Measurements from ENCODE around the gene MAN1C1.

Gene MAN1C1

DNA sequence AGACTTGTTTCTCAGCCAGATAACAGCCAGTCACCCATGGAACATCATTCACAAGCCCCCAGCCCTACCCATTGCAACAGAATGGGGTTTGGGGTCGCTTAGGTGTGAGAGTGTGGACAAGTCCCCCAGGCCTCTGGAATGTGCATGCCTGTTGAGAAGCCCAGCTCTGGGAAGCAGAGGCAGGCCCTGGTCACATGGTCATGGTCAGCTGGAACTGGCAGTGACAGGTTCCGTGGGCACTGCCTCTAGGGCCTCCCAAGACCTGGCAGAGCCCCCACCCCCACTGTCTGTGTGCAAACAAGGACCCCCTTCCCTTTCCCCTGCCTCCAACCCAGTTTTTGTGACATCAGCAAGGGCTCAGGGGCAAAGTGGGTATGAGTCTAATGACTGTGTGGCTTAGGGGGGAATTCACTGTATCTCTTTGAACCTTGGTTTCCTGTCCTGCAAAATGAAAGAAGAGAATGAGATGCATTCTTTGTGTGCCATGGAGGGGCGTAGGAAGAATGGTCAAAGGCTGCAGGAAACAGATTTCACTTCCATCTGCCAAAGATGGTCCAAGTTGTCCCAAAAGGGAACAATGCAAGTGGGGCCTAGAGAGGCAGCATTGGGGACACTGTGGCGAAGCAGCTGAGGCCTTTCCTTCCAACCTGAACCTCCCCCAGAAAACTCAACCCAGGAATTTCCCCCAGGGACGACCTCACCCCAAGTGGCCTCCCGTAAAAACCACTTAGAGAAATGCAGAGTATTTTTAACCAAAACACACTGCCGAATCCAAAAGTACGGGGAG is 148.7 kb downstream of the MAN1C1 start:
- DNase-seq (ENCODE audit: extremely low read depth, low read depth), result no peak
- TF ChIP-seq, protein P1, sequence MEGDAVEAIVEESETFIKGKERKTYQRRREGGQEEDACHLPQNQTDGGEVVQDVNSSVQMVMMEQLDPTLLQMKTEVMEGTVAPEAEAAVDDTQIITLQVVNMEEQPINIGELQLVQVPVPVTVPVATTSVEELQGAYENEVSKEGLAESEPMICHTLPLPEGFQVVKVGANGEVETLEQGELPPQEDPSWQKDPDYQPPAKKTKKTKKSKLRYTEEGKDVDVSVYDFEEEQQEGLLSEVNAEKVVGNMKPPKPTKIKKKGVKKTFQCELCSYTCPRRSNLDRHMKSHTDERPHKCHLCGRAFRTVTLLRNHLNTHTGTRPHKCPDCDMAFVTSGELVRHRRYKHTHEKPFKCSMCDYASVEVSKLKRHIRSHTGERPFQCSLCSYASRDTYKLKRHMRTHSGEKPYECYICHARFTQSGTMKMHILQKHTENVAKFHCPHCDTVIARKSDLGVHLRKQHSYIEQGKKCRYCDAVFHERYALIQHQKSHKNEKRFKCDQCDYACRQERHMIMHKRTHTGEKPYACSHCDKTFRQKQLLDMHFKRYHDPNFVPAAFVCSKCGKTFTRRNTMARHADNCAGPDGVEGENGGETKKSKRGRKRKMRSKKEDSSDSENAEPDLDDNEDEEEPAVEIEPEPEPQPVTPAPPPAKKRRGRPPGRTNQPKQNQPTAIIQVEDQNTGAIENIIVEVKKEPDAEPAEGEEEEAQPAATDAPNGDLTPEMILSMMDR (IDR thresholded peaks at IDR 0.05; ENCODE audit: low read depth, low read length), result no peak

DNA sequence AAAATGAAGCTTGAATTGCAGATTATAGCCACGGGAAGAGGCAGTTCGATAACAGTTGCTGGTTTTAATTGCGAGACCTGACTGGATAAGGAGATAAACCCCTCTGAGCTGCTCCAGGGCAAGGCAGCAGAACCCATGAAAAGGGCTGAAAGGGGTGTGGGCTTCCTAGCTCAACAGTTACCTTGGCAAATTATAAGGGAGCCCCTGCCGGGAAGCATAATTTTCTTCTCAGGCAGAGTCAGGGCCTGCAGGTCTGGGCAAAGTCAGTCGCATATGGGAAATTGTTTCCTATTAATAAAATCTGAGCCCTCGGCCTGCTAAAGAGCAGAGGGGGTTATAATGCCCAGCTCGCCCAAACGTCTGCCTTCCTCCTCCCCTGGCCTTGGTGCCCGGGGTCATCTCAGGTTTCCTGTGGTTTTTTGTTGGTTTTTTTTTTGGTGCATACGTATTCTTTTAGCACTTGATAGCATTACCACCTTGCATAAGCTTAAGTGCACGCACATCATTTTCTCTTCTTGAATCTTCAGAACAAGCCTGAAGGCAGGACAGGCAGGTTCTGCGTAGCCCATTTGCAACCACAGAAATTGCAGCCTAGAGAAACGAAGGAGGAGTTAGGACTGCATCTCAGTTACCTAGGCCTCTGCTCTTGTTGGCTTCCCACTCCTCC is 149.5 kb downstream of the MAN1C1 start:
- DNase-seq (ENCODE audit: extremely low read depth, low read depth), result no peak

DNA sequence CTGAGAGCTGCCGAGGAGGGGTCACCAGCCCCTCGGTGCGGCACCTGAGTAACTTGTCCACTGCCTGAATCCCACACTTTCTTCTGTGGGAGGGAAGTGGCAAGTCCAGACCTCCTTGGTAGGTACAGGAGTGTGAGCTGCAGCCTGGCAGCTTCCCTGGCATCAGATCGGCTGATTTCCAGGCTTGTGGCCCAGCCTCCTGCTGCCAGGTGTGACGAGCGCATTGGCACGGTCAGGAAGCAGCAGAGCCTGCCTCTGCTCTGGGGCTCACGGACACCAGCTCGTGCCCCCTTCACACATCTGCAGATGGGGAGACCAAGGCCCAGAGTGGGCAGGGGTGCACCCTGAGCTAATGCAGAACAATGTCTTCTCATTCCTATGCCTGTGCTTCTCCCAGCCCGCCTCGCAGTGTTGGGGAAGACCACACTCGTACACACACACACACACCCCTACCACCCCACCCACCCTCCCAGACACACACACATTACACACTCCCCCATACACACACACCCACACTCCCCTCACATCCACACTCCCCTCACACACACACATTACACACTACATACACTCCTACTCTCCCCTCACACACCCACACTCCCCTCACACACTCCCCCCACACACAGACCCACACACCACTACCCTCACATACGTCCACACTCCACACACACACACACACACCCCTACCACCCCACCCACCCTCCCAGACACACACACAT is 150.3 kb downstream of the MAN1C1 start:
- DNase-seq (ENCODE audit: extremely low read depth, low read depth), result no peak
- TF ChIP-seq, protein P1 (IDR thresholded peaks at IDR 0.05; ENCODE audit: low read depth, low read length), result no peak

More for the DNA sequence above, 149.5 kb downstream of the MAN1C1 start:
- TF ChIP-seq, protein P1 (IDR thresholded peaks at IDR 0.05; ENCODE audit: low read depth, low read length), result no peak

DNA sequence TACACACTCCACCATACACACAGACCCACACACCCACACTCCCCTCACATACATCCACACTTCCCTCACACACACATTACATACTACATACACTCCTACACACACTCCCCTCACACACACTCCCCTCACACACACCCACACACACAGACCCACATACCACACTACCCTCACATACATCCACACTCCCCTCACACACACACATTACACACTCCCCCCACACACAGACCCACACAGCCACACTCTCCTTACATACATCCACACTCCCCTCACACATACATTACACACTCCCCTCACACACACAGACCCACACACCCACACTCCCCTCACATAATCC is 150.8 kb downstream of the MAN1C1 start:
- no peak for DNase-seq (ENCODE audit: extremely low read depth, low read depth)
- TF ChIP-seq, protein P1 (IDR thresholded peaks at IDR 0.05; ENCODE audit: low read depth, low read length), result no peak

DNA sequence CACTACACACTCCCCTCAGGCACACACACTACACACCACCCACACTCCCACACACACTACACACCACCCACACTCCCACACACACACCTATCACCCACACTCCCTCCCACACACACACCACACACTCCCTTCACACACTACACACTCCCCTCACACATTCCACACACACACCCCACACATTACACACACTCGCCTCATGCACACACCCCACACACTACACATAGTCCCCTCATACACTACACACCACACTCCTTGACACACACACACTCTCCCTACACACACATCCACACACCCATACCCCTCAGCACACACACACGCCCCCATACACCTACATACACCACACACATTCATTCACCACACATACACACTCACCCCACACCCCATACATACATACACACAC is 152.4 kb downstream of the MAN1C1 start:
- no peak for DNase-seq (ENCODE audit: extremely low read depth, low read depth)
- TF ChIP-seq, protein P1 (IDR thresholded peaks at IDR 0.05; ENCODE audit: low read depth, low read length), result no peak

DNA sequence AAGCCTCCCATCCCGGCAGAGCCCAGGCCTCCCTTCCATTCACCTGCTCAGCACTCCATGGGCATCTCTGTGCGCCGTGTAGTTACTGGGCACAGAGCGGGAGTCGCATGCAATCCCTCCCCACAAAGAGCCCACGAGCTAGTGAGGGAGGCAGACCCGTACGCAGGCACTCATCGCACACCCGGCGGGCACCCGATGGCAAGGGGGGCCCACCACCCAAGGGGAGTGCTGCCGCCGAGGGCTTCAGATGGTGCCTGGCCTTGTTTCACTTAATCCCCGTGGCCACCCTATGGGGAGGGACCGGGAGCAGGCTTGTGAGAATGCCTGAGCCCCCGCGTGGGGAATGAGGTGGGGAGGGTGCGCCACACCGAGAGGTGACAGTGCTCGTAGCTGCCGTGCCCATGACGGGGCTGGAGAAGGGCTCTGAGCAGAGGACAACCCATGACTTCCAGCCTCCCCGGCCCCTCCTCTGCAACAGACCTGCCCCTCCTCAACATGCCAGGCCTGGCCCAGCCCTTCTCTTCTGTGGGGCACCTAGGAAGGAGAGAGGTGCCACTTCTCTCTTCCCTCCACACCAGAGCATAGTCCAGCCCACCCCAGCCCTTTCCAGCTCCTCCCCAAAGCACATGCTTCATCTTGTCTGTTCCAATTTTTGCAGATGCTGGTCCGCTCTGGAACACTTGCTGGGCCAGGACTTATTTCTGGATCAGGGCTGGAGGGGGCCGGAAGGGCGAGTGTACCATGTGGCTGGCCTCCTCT is 153.2 kb downstream of the MAN1C1 start:
- TF ChIP-seq, protein P1 (IDR thresholded peaks at IDR 0.05; ENCODE audit: low read depth, low read length), result no peak
- DNase-seq (ENCODE audit: extremely low read depth, low read depth), result no peak
